Suprapubic skin (tissue), 4 donors: ENCODE data around the gene SLC47A2. TPM values are rescaled to one million over a fixed set of nuclear protein-coding genes. Genes with fewer than 3 reads are reported as not detected.

ENCODE experiments used
- DNase-seq, 2 donors: peaks; one replicate each; pipeline ENCODE4 v3.0.0-alpha.2; 2019; ENCODE audit warnings: low spot score in 2 of 2
- H3K27ac ChIP-seq: fragments of 200-600 bp; sonication (generic); one replicate; pipeline ENCODE4 v1.5.1; 2019
- H3K27me3 ChIP-seq: fragments of 200-600 bp; sonication (generic); one replicate; pipeline ENCODE4 v1.5.1; 2019
- H3K36me3 ChIP-seq: fragments of 200-600 bp; sonication (generic); one replicate; pipeline ENCODE4 v1.5.1; 2019
- H3K4me1 ChIP-seq: fragments of 200-600 bp; sonication (generic); one replicate; pipeline ENCODE4 v1.5.1; 2019
- H3K4me3 ChIP-seq: fragments of 200-600 bp; sonication (generic); one replicate; pipeline ENCODE4 v1.5.1; 2019; ENCODE audit warnings: mild to moderate bottlenecking
- H3K9me3 ChIP-seq: fragments of 200-600 bp; sonication (generic); one replicate; pipeline ENCODE4 v1.5.1; 2019
- CTCF ChIP-seq, 2 donors: fragments of 200-600 bp in 1 of 2; fragments of 450-650 bp in 1 of 2; sonication (generic) in 1 of 2; IDR thresholded peaks; one replicate each; pipeline ENCODE4 v1.5.1; 2016 to 2019; ENCODE audit warnings: antibody characterized with exemption in 2 of 2, mild to moderate bottlenecking in 1 of 2, moderate library complexity in 1 of 2
- EP300 ChIP-seq: sonication (generic); formaldehyde crosslinking; IDR thresholded peaks from one replicate; pipeline ENCODE4 v1.6.1; 2017; ENCODE audit warnings: antibody characterized with exemption
- POLR2A ChIP-seq, 2 donors: fragments of 450-650 bp; IDR thresholded peaks; one replicate each; pipeline ENCODE4 v1.6.1; 2017; ENCODE audit warnings: antibody characterized with exemption in 2 of 2, mild to moderate bottlenecking in 2 of 2, moderate library complexity in 2 of 2
- POLR2AphosphoS5 ChIP-seq, 3 donors: sonication (generic); formaldehyde crosslinking; IDR thresholded peaks; one replicate each; pipeline ENCODE4 v1.6.1; 2017; ENCODE audit warnings: antibody characterized with exemption in 3 of 3
- WGBS: methylation state at CpG from one replicate; pipeline ENCODE4 v1.1.5; 2018; 5-methylcytosine and 5-hydroxymethylcytosine counted together
- total RNA-seq, 4 donors: library from RNA; depleted of rRNA; stranded (reverse); fragments of >200 nt; gene quantifications; one replicate each; pipeline ENCODE4 v1.1.0, GENCODE V29; 2016

The SLC47A2 gene
- total RNA-seq, 4 donors from 2014 or later, result 0.96 to 7.9 (median 2.5) TPM; not detected in 1

GRCh38 chr17:19730843-19731242 is 14.5 kb upstream of the SLC47A2 start:
- H3K27ac ChIP-seq, result peak overlapping the region; percentile 26

GRCh38 chr17:19729900-19730299 is 13.5 kb upstream of the SLC47A2 start:
- Histone ChIP-seq H3K36me3 (no peaks in the 10 kb centered on the region), H3K27ac (peak overlapping the region; percentile 20), H3K9me3 (no peaks in the 10 kb centered on the region), H3K4me3 (no peak overlapping the region), H3K4me1 (peaks cover 59% of the 10 kb centered on the region), H3K27me3 (no peaks in the 10 kb centered on the region)
- DNase-seq, result no peak
- no peak for TF ChIP-seq EP300
- TF ChIP-seq POLR2A (IDR thresholded peaks at IDR 0.05), result no peak
- no peak for TF ChIP-seq POLR2AphosphoS5 (IDR thresholded peaks at IDR 0.05)
- no peak for TF ChIP-seq CTCF (IDR thresholded peaks at IDR 0.05)
- WGBS, result 93% methylated on average over 5 of the region's 6 CpGs

More at GRCh38 chr17:19730843-19731242, 14.5 kb upstream of the SLC47A2 start:
- no peak for DNase-seq
- 59% methylated on average over 4 of the region's 4 CpGs for WGBS
- no peaks in the 10 kb centered on the region for H3K9me3 ChIP-seq
- TF ChIP-seq POLR2A (IDR thresholded peaks at IDR 0.05) (no peak), EP300 (no peak), POLR2AphosphoS5 (IDR thresholded peaks at IDR 0.05) (no peak), CTCF (IDR thresholded peaks at IDR 0.05) (no peak)
- H3K4me1 ChIP-seq, result peaks cover 49% of the 10 kb centered on the region
- no peaks in the 10 kb centered on the region for H3K27me3 ChIP-seq
- H3K4me3 ChIP-seq, result no peak overlapping the region
- no peaks in the 10 kb centered on the region for H3K36me3 ChIP-seq

GRCh38 chr17:19728084-19728495 is 11.7 kb upstream of the SLC47A2 start:
- peak; percentile 95 for DNase-seq
- no peak for TF ChIP-seq EP300
- TF ChIP-seq POLR2AphosphoS5 (IDR thresholded peaks at IDR 0.05), result peak in 2 of 3 donors; percentile 25 to 92
- no peak overlapping the region for H3K4me3 ChIP-seq
- no peaks in the 10 kb centered on the region for H3K36me3 ChIP-seq
- H3K4me1 ChIP-seq, result peaks cover 72% of the 10 kb centered on the region
- WGBS, result 0% methylated on average over 2 of the region's 7 CpGs
- H3K27me3 ChIP-seq, result no peaks in the 10 kb centered on the region
- H3K27ac ChIP-seq, result peak overlapping the region; percentile 95
- no peaks in the 10 kb centered on the region for H3K9me3 ChIP-seq

GRCh38 chr17:19727501-19728078 is 11.2 kb upstream of the SLC47A2 start:
- TF ChIP-seq POLR2AphosphoS5 (IDR thresholded peaks at IDR 0.05) (peak in 2 of 3 donors; percentile 84 to 85), EP300 (no peak), POLR2A (IDR thresholded peaks at IDR 0.05) (no peak), CTCF (IDR thresholded peaks at IDR 0.05) (no peak)
- peak; percentile 91 to 92 for DNase-seq
- no peaks in the 10 kb centered on the region for H3K9me3 ChIP-seq
- no peak overlapping the region for H3K4me3 ChIP-seq
- no peaks in the 10 kb centered on the region for H3K27me3 ChIP-seq
- H3K36me3 ChIP-seq, result no peaks in the 10 kb centered on the region
- H3K27ac ChIP-seq, result peak overlapping the region; percentile 95
- H3K4me1 ChIP-seq, result peaks cover 72% of the 10 kb centered on the region
- WGBS, result 40% methylated on average over 4 of the region's 4 CpGs

- TF ChIP-seq CTCF (IDR thresholded peaks at IDR 0.05) (no peak), POLR2A (IDR thresholded peaks at IDR 0.05) (no peak), POLR2AphosphoS5 (IDR thresholded peaks at IDR 0.05) (no peak), EP300 (no peak)
- no peaks in the 10 kb centered on the region for H3K27me3 ChIP-seq
- peaks cover 72% of the 10 kb centered on the region for H3K4me1 ChIP-seq
- H3K9me3 ChIP-seq, result no peaks in the 10 kb centered on the region
- no peak overlapping the region for H3K4me3 ChIP-seq
- no peak for DNase-seq
- H3K36me3 ChIP-seq, result no peaks in the 10 kb centered on the region
- WGBS, result 45% methylated on average over 7 of the region's 7 CpGs
- H3K27ac ChIP-seq, result peak overlapping the region; percentile 95
These were observed 10.4 kb upstream of the SLC47A2 start for GRCh38 chr17:19726631-19727376.
